ENCODE results near the gene WAS. TPM values are rescaled to one million over a fixed set of nuclear protein-coding genes. Genes with fewer than 3 reads are reported as not detected.

WAS gene
- total and polyA plus RNA-seq, 2 of the 8 experiments (the other 6 are each of a cell fraction or from before 2014, with no cell fraction given), result 0.63 to 0.65 TPM

GRCh38 chrX:48720577-48721250 is 37.1 kb downstream of the WAS start:
- H2AFZ ChIP-seq (ENCODE audit: low read length), result no peak overlapping the region
- no peaks in the 10 kb centered on the region for H3K23me2 ChIP-seq (ENCODE audit: low read depth, low read length)
- H2BK120ac ChIP-seq (replicated peaks; ENCODE audit: low read depth, low read length), result no peak overlapping the region
- H2BK20ac ChIP-seq (ENCODE audit: low read length), result no peak overlapping the region
- H3K4ac ChIP-seq (replicated peaks; ENCODE audit: insufficient read length, low read depth, low read length), result no peak overlapping the region
- H3K79me1 ChIP-seq (ENCODE audit: low read depth, low read length), result no peaks in the 10 kb centered on the region
- H3K14ac ChIP-seq (ENCODE audit: insufficient read length), result no peak overlapping the region
- H4K91ac ChIP-seq (replicated peaks; ENCODE audit: insufficient read length, low read length), result no peak overlapping the region
- no peaks in the 10 kb centered on the region for H3K79me2 ChIP-seq (ENCODE audit: control insufficient read depth in 1 of 2, insufficient read depth in 2 of 2, low read length in 2 of 2)
- H2AK5ac ChIP-seq (ENCODE audit: low read depth, low read length), result no peak overlapping the region
- H3K27me3 ChIP-seq (replicated peaks in 1 of 4; ENCODE audit: control insufficient read depth in 3 of 4, extremely low read depth in 1 of 4, insufficient read depth in 3 of 4, low read length in 3 of 4), result no peaks in the 10 kb centered on the region; a peak in 1 of 7 replicates
- no peak for TF ChIP-seq USF2 (IDR thresholded peaks at IDR 0.05; ENCODE audit: low read length)
- TF ChIP-seq ATF3 (IDR thresholded peaks at IDR 0.05; ENCODE audit: insufficient read depth, low read depth, low read length), result no peak
- no peak for TF ChIP-seq JUND (IDR thresholded peaks at IDR 0.05; ENCODE audit: low read length)
- no peak for TF ChIP-seq YY1 (IDR thresholded peaks at IDR 0.05; ENCODE audit: low read depth, low read length)
- TF ChIP-seq BRCA1 (IDR thresholded peaks at IDR 0.05; ENCODE audit: low read depth, low read length), result no peak
- TF ChIP-seq TEAD4 (IDR thresholded peaks at IDR 0.05; ENCODE audit: low read depth, low read length), result no peak
- TF ChIP-seq SIX5 (IDR thresholded peaks at IDR 0.05; ENCODE audit: low read depth, low read length), result no peak
- no peak for TF ChIP-seq CBX8 (IDR thresholded peaks at IDR 0.05; ENCODE audit: borderline replicate concordance, low read depth, low read length)
- no peaks in the 10 kb centered on the region for H4K20me1 ChIP-seq (replicated peaks in 1 of 2; ENCODE audit: control insufficient read depth in 1 of 2, insufficient read depth in 2 of 2, low read length in 2 of 2)
- CTCF ChIA-PET (ENCODE audit: partially characterized antibody), result no interaction called here
- H4K5ac ChIP-seq (ENCODE audit: insufficient read length, low read depth, low read length), result no peak overlapping the region
- no peaks in the 10 kb centered on the region for H3K9me3 ChIP-seq (ENCODE audit: insufficient read depth in 2 of 2, low read depth in 1 of 2, low read length in 1 of 2)
- H4K8ac ChIP-seq (ENCODE audit: extremely low read depth, insufficient read depth, low read length), result no peak overlapping the region
- no peak overlapping the region for H3K23ac ChIP-seq (ENCODE audit: insufficient read length)
- H3K27ac ChIP-seq (ENCODE audit: low read depth, low read length), result no peak overlapping the region
- H3K56ac ChIP-seq (replicated peaks; ENCODE audit: insufficient read length, low read depth, low read length), result no peak overlapping the region
- H3K18ac ChIP-seq (ENCODE audit: extremely low read depth, low read length), result no peak overlapping the region
- no peaks in the 10 kb centered on the region for H3K4me1 ChIP-seq (replicated peaks in 1 of 4; ENCODE audit: control insufficient read depth in 3 of 4, insufficient read depth in 4 of 4, low read length in 3 of 4)
- no peaks in the 10 kb centered on the region for H3K36me3 ChIP-seq (ENCODE audit: control insufficient read depth in 2 of 4, insufficient read depth in 4 of 4, low read length in 3 of 4)
- no peak overlapping the region for H2BK5ac ChIP-seq (ENCODE audit: low read depth, low read length)
- POLR2A ChIA-PET (ENCODE audit: partially characterized antibody), result interaction anchor here (1.2 kb wide), 1 partner anchor 10 kb away, joined by 5 read pairs; no protein-coding TSS in a partner anchor
- H3K9ac ChIP-seq (replicated peaks in 1 of 4; ENCODE audit: extremely low read depth in 1 of 4, low read depth in 3 of 4, low read length in 3 of 4), result no peak overlapping the region
- 90% methylated on average over 3 of the region's 4 CpGs; no CpG with 5 or more reads in 1 of the 2 experiments for WGBS, 2 experiments (ENCODE audit: extremely low coverage in 1 of 2, insufficient coverage in 1 of 2, insufficient read length in 1 of 2, insufficient replicate concordance in 2 of 2, low coverage in 1 of 2, low lambda C conversion rate in 2 of 2, missing lambda C conversion rate in 1 of 2)
- H3K4me3 ChIP-seq (ENCODE audit: extremely low read depth in 1 of 4, insufficient read depth in 2 of 4, low read depth in 3 of 4, low read length in 4 of 4), result no peak overlapping the region
- DNase-seq (ENCODE audit: low read depth in 1 of 2, low spot score in 2 of 2) (no peak), FAIRE-seq (no peak)
- H3K4me2 ChIP-seq (ENCODE audit: insufficient read depth in 1 of 2, low read depth in 2 of 2, low read length in 2 of 2), result no peak overlapping the region
- no peak overlapping the region for H2BK12ac ChIP-seq (ENCODE audit: low read depth, low read length)
- H2BK15ac ChIP-seq (ENCODE audit: low read length), result no peak overlapping the region

Measured in H1 (cell line).